ENCODE results near the gene ZNF526.

ZNF526 gene

DNA sequence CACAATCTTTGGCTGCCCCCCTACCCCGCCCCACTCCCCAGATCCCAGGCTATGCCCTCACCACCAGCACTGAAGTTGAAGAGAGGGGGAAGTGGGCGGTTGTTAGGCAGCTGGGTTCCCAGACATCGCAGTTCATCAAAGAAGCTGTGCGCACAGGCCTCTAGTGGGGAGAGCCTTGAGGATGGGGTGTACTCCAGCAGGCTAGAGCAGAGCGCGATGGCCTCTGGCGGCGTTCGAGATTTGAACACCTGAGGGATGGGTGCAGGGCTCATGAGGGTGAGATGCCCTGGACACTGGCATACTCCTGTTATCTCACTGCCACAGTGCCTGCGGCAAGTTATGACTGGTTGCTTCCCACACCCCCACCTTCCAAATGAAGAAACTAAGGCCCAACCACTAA is 12.3 kb downstream of the ZNF526 start:
- CTCF ChIA-PET = interaction anchor here (1.1 kb wide), 1 partner anchor 118 kb away, joined by 3 read pairs; no protein-coding TSS in a partner anchor
- TF ChIP-seq NFRKB (IDR thresholded peaks at IDR 0.05) = no peak
- no peak for TF ChIP-seq FOXK2 (IDR thresholded peaks at IDR 0.05)
- TF ChIP-seq FOXA1 (IDR thresholded peaks at IDR 0.05) = no peak
- no peak for TF ChIP-seq SP1 (IDR thresholded peaks at IDR 0.05)
- TF ChIP-seq ARNT (IDR thresholded peaks at IDR 0.05) = no peak
- no peak for TF ChIP-seq BHLHE40 (IDR thresholded peaks at IDR 0.05; ENCODE audit: borderline replicate concordance)
- no peak for TF ChIP-seq ZNF384 (IDR thresholded peaks at IDR 0.05)
- TF ChIP-seq HDGF (IDR thresholded peaks at IDR 0.05; ENCODE audit: borderline replicate concordance) = no peak
- no peak for TF ChIP-seq FOXM1 (IDR thresholded peaks at IDR 0.05; ENCODE audit: borderline replicate concordance)
- no peak for TF ChIP-seq SUZ12 (IDR thresholded peaks at IDR 0.05)
- DNase-seq (ENCODE audit: extremely low spot score) = no peak
- POLR2A ChIA-PET = interaction anchor here (1.9 to 5.2 kb wide), 3 partner anchors 10 to 12 kb away, joined by 5 to 30 read pairs (median 18); partner anchors contain the start of genes GSK3A and ZNF526

DNA sequence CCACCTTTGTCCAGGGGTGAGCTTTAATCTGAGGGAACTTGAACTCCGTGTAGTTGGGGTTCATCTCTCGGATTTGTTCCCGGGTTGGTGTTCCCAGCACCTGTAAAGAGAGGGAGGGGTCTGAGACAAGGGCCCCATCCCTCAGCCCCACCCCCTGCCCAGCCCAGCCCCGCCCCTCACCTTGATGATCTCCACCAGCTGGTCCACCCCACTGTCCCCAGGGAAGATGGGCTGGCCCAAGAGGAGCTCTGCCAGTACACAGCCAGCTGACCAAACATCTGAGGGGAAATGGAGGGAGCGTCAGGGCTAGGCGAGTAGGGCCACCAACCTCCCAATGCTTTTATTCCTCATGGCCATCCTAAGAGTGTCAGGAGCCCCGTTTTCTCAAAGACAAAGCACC is 13.0 kb downstream of the ZNF526 start:
- no peak for DNase-seq (ENCODE audit: extremely low spot score)
- CTCF ChIA-PET = interaction anchor here (1.1 kb wide), 1 partner anchor 119 kb away, joined by 3 read pairs; no protein-coding TSS in a partner anchor
- TF ChIP-seq FOXA1 (IDR thresholded peaks at IDR 0.05) (no peak), LEF1 (IDR thresholded peaks at IDR 0.05; ENCODE audit: borderline replicate concordance) (no peak), ZNF384 (IDR thresholded peaks at IDR 0.05) (no peak), HDGF (IDR thresholded peaks at IDR 0.05; ENCODE audit: borderline replicate concordance) (no peak), L3MBTL2 (conservative IDR thresholded peaks at IDR 0.05) (no peak)
- POLR2A ChIA-PET = interaction anchor here (1.0 to 5.2 kb wide), 4 partner anchors 8 to 12 kb away, joined by 3 to 30 read pairs (median 12); partner anchors contain the start of genes GSK3A and ZNF526

GRCh38 chr19:42233678-42234292 is 13.7 kb downstream of the ZNF526 start:
- ChIA-PET CTCF (interaction anchor here (1.1 kb wide), 1 partner anchor 120 kb away, joined by 3 read pairs; no protein-coding TSS in a partner anchor), POLR2A (interaction anchor here (1.0 to 5.2 kb wide), 3 partner anchors 9 to 13 kb away, joined by 3 to 30 read pairs (median 18); partner anchors contain the start of gene ZNF526)
- no peak for TF ChIP-seq FOXM1 (IDR thresholded peaks at IDR 0.05; ENCODE audit: borderline replicate concordance)
- no peak for TF ChIP-seq FOXK2 (IDR thresholded peaks at IDR 0.05)

GRCh38 chr19:42234364-42234763 is 14.3 kb downstream of the ZNF526 start:
- CTCF ChIA-PET = no interaction called here
- no peak for DNase-seq (ENCODE audit: extremely low spot score)
- TF ChIP-seq CTBP1 (IDR thresholded peaks at IDR 0.05; ENCODE audit: borderline replicate concordance) (no peak), FOXA1 (IDR thresholded peaks at IDR 0.05) (no peak), ELF4 (IDR thresholded peaks at IDR 0.05) (no peak), FOXM1 (IDR thresholded peaks at IDR 0.05; ENCODE audit: borderline replicate concordance) (no peak), HDGF (IDR thresholded peaks at IDR 0.05; ENCODE audit: borderline replicate concordance) (no peak), FOXK2 (IDR thresholded peaks at IDR 0.05) (no peak), NFRKB (IDR thresholded peaks at IDR 0.05) (no peak), SP1 (IDR thresholded peaks at IDR 0.05) (no peak), L3MBTL2 (conservative IDR thresholded peaks at IDR 0.05) (no peak), BHLHE40 (IDR thresholded peaks at IDR 0.05; ENCODE audit: borderline replicate concordance) (no peak), TARDBP (IDR thresholded peaks at IDR 0.05) (no peak), ARNT (IDR thresholded peaks at IDR 0.05) (no peak), PKNOX1 (IDR thresholded peaks at IDR 0.05) (no peak), ZNF384 (IDR thresholded peaks at IDR 0.05) (no peak)
- POLR2A ChIA-PET = interaction anchor here (1.8 to 5.2 kb wide), 3 partner anchors 8 to 14 kb away, joined by 5 to 30 read pairs (median 18); partner anchors contain the start of gene ZNF526

More at GRCh38 chr19:42233678-42234292, 13.7 kb downstream of the ZNF526 start:
- no peak for DNase-seq (ENCODE audit: extremely low spot score)

- TF ChIP-seq SP1 (IDR thresholded peaks at IDR 0.05) (no peak), FOXA1 (IDR thresholded peaks at IDR 0.05) (no peak), FOXM1 (IDR thresholded peaks at IDR 0.05; ENCODE audit: borderline replicate concordance) (no peak), HDGF (IDR thresholded peaks at IDR 0.05; ENCODE audit: borderline replicate concordance) (no peak), ELF4 (IDR thresholded peaks at IDR 0.05) (no peak), FOXK2 (IDR thresholded peaks at IDR 0.05) (no peak), SUZ12 (IDR thresholded peaks at IDR 0.05) (no peak), ZNF384 (IDR thresholded peaks at IDR 0.05) (no peak), CTBP1 (IDR thresholded peaks at IDR 0.05; ENCODE audit: borderline replicate concordance) (no peak), BHLHE40 (IDR thresholded peaks at IDR 0.05; ENCODE audit: borderline replicate concordance) (no peak), ARNT (IDR thresholded peaks at IDR 0.05) (no peak), LEF1 (IDR thresholded peaks at IDR 0.05; ENCODE audit: borderline replicate concordance) (no peak), NFRKB (IDR thresholded peaks at IDR 0.05) (no peak), TARDBP (IDR thresholded peaks at IDR 0.05) (no peak), PKNOX1 (IDR thresholded peaks at IDR 0.05) (no peak), L3MBTL2 (conservative IDR thresholded peaks at IDR 0.05) (no peak)
- no peak for DNase-seq (ENCODE audit: extremely low spot score)
- POLR2A ChIA-PET = interaction anchor here (1.8 to 5.2 kb wide), 2 partner anchors 9 to 14 kb away, joined by 5 to 30 read pairs; partner anchors contain the start of gene ZNF526
- CTCF ChIA-PET = interaction anchor here (0.7 kb wide), 1 partner anchor 9 kb away, joined by 5 read pairs; no protein-coding TSS in a partner anchor
Observed at GRCh38 chr19:42235181-42235580, 15.1 kb downstream of the ZNF526 start.

GRCh38 chr19:42239544-42240220 is 19.6 kb downstream of the ZNF526 start:
- ChIA-PET CTCF (no interaction called here), POLR2A (interaction anchor here (0.8 to 1.3 kb wide), 3 partner anchors 9 to 40 kb away, joined by 4 to 6 read pairs (median 5); no protein-coding TSS in a partner anchor)
- DNase-seq (ENCODE audit: extremely low spot score) = no peak
- TF ChIP-seq PKNOX1 (IDR thresholded peaks at IDR 0.05) = no peak
- TF ChIP-seq TARDBP (IDR thresholded peaks at IDR 0.05) = no peak
- no peak for TF ChIP-seq L3MBTL2 (conservative IDR thresholded peaks at IDR 0.05)
- TF ChIP-seq BHLHE40 (IDR thresholded peaks at IDR 0.05; ENCODE audit: borderline replicate concordance) = no peak
- no peak for TF ChIP-seq FOXA1 (IDR thresholded peaks at IDR 0.05)
- TF ChIP-seq NFRKB (IDR thresholded peaks at IDR 0.05) = no peak
- TF ChIP-seq HDGF (IDR thresholded peaks at IDR 0.05; ENCODE audit: borderline replicate concordance) = no peak
- no peak for TF ChIP-seq SUZ12 (IDR thresholded peaks at IDR 0.05)
- TF ChIP-seq CTBP1 (IDR thresholded peaks at IDR 0.05; ENCODE audit: borderline replicate concordance) = no peak

Measured in HEK293T (cell line).